Measurements from ENCODE around the gene TMEM40.
A peak's percentile ranks its signal among the peaks of the same experiment; 100 is the strongest.
"Not testable (repeated sequence)": the region's sequence is repeated elsewhere in the genome, so short reads cannot be mapped to it uniquely, and the experiment has no call there.

Gene TMEM40

GRCh38 chr3:12797124-12797891, 38.2 kb upstream of the TMEM40 start:
- Histone ChIP-seq H2AFZ (peak overlapping the region; percentile 100), H3K79me2 (no peaks in the 10 kb centered on the region), H3K27ac (peak overlapping the region; percentile 70), H3K27me3 (ENCODE audit: control insufficient read depth, insufficient read depth, low read length) (no peaks in the 10 kb centered on the region), H3K4me3 (ENCODE audit: low read depth, low read length) (no peak overlapping the region), H3K9ac (no peak overlapping the region), H3K4me1 (peaks cover 3% of the 10 kb centered on the region), H3K9me3 (ENCODE audit: control insufficient read depth, low read length) (no peaks in the 10 kb centered on the region), H3K4me2 (ENCODE audit: low read length) (no peak overlapping the region), H3K36me3 (ENCODE audit: control insufficient read depth, insufficient read depth, low read length) (no peaks in the 10 kb centered on the region)
- no peak for TF ChIP-seq CTCF (IDR thresholded peaks at IDR 0.05)

- peak within 1 kb of the TSS; percentile 79 for H3K4me2 ChIP-seq (ENCODE audit: low read length)
- H3K4me3 ChIP-seq (ENCODE audit: low read depth, low read length), result peak within 1 kb of the TSS; percentile 70
- no peaks in the 10 kb centered on the region for H3K27me3 ChIP-seq (ENCODE audit: control insufficient read depth, insufficient read depth, low read length)
- peaks cover 3% of the 10 kb centered on the region for H3K4me1 ChIP-seq
- peak within 1 kb of the TSS; percentile 70 for H3K27ac ChIP-seq
- H3K36me3 ChIP-seq (ENCODE audit: control insufficient read depth, insufficient read depth, low read length), result no peaks in the 10 kb centered on the region
- H3K9ac ChIP-seq, result peak within 1 kb of the TSS; percentile 89
- peak within 1 kb of the TSS; percentile 100 for H2AFZ ChIP-seq
- TF ChIP-seq CTCF (IDR thresholded peaks at IDR 0.05), result no peak
- no peaks in the 10 kb centered on the region for H3K9me3 ChIP-seq (ENCODE audit: control insufficient read depth, low read length)
- no peaks in the 10 kb centered on the region for H3K79me2 ChIP-seq
Measured at GRCh38 chr3:12796171-12797123, 37.4 kb upstream of the TMEM40 start, which contains the start of gene CAND2. Gene CAND2 (plus strand): TSS chr3:12796680. CDS start chr3:12796721, 41 bp downstream.

GRCh38 chr3:12793701-12794100, 34.6 kb upstream of the TMEM40 start:
- Histone ChIP-seq H3K27me3 (ENCODE audit: control insufficient read depth, insufficient read depth, low read length) (no peaks in the 10 kb centered on the region), H3K4me3 (ENCODE audit: low read depth, low read length) (no peak overlapping the region), H3K4me2 (ENCODE audit: low read length) (no peak overlapping the region), H3K36me3 (ENCODE audit: control insufficient read depth, insufficient read depth, low read length) (no peaks in the 10 kb centered on the region), H3K79me2 (no peaks in the 10 kb centered on the region), H3K9me3 (ENCODE audit: control insufficient read depth, low read length) (no peaks in the 10 kb centered on the region), H3K4me1 (peaks cover 3% of the 10 kb centered on the region), H3K27ac (no peak overlapping the region), H3K9ac (no peak overlapping the region), H2AFZ (peak overlapping the region; percentile 8)
- no peak for TF ChIP-seq CTCF (IDR thresholded peaks at IDR 0.05)

DNA sequence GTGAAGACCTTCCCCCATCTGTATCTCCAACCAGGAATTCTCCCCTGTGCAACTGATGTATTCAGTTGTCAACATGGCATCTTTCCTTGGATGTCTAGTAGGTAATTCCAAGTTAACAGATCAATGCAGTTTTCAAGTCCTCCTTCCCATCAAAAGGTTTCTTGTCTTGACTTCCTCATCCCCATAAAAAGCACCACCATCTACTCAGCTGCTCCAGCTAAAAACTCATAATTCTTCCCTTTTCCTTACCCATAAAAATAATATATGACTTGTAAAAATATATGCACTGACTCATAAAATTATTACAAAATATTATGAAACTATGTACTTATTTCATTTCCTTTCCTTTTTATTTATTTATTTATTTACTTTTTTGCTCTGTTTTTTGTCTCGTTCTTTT, 32.4 kb upstream of the TMEM40 start:
- H3K79me2 ChIP-seq, result no peaks in the 10 kb centered on the region
- TF ChIP-seq CTCF (IDR thresholded peaks at IDR 0.05), result no peak

DNA sequence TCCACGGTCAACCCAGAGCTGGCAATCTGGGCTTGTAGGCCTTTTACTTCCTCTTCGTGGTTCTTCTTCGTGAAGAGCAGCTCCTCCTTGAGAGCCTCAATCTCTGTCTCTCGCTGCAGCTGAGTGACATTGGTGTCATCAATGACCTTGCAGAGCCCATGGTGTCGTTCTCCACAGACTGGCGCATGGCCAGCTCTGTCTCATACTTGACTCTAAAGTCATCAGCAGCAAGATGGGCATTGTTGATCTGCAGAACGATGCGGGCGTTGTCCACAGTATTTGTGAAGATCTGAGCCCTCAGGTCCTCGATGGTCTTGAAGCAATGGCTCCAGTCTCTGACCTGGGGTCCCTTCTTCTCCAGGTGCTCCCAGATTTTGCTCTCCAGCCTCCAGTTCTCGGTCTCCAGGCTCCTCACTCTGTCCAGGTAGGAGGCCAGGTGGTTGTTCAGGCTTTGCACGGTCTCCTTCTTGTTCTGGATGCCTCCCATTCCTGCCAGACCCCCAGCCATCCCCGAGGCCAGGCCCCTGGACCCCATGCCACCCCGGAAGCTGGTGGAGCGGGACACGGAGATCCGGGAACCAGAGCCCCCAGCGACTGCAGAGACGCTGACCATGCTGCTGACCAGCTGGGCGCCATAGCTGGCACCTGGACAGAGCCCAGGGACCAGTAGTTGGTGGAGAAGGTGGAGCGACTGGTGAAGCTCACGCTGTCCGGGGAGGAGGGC, 29.1 kb upstream of the TMEM40 start:
- not testable (repeated sequence) for H3K9me3 ChIP-seq (ENCODE audit: control insufficient read depth, low read length); H3K79me2 ChIP-seq; H3K4me2 ChIP-seq (ENCODE audit: low read length); H3K27me3 ChIP-seq (ENCODE audit: control insufficient read depth, insufficient read depth, low read length); H3K4me3 ChIP-seq (ENCODE audit: low read depth, low read length); H3K9ac ChIP-seq; H3K36me3 ChIP-seq (ENCODE audit: control insufficient read depth, insufficient read depth, low read length)
- Histone ChIP-seq H2AFZ (peak overlapping the region; percentile 74), H3K4me1 (peaks cover 12% of the 10 kb centered on the region), H3K27ac (peak overlapping the region; percentile 75)

More for the DNA sequence above, 32.4 kb upstream of the TMEM40 start:
- Histone ChIP-seq H3K27me3 (ENCODE audit: control insufficient read depth, insufficient read depth, low read length) (no peaks in the 10 kb centered on the region), H2AFZ (no peak overlapping the region), H3K36me3 (ENCODE audit: control insufficient read depth, insufficient read depth, low read length) (no peaks in the 10 kb centered on the region), H3K9ac (no peak overlapping the region), H3K4me2 (ENCODE audit: low read length) (no peak overlapping the region), H3K9me3 (ENCODE audit: control insufficient read depth, low read length) (no peaks in the 10 kb centered on the region), H3K4me3 (ENCODE audit: low read depth, low read length) (no peak overlapping the region), H3K27ac (no peak overlapping the region), H3K4me1 (peaks cover 14% of the 10 kb centered on the region)

- H3K27me3 ChIP-seq (ENCODE audit: control insufficient read depth, insufficient read depth, low read length); H3K4me2 ChIP-seq (ENCODE audit: low read length); H3K79me2 ChIP-seq; H3K4me3 ChIP-seq (ENCODE audit: low read depth, low read length); H3K9ac ChIP-seq; H3K36me3 ChIP-seq (ENCODE audit: control insufficient read depth, insufficient read depth, low read length); H3K9me3 ChIP-seq (ENCODE audit: control insufficient read depth, low read length): not testable (repeated sequence)
- Histone ChIP-seq H3K27ac (peak overlapping the region; percentile 75), H2AFZ (peak overlapping the region; percentile 74), H3K4me1 (peaks cover 12% of the 10 kb centered on the region)
Measured at GRCh38 chr3:12787346-12787745, 28.3 kb upstream of the TMEM40 start.
